Vagina (tissue), 2 donors: ENCODE data around the gene MRPL37. TPM values are rescaled to one million over a fixed set of nuclear protein-coding genes. Genes with fewer than 3 reads are reported as not detected.

ENCODE experiments used
- DNase-seq, 2 donors: peaks; one replicate each; pipeline ENCODE4 v3.0.0-alpha.2; 2017; ENCODE audit errors: extremely low spot score in 2 of 2
- H3K27ac ChIP-seq: fragments of 200-600 bp; sonication (generic); one replicate; pipeline ENCODE4 v1.5.1; 2019
- H3K27me3 ChIP-seq: fragments of 200-600 bp; sonication (generic); one replicate; pipeline ENCODE4 v1.5.1; 2019
- H3K36me3 ChIP-seq, 2 donors: fragments of 200-600 bp; sonication (generic); one replicate each; pipeline ENCODE4 v1.5.1; 2017 to 2019
- H3K4me1 ChIP-seq: fragments of 200-600 bp; sonication (generic); one replicate; pipeline ENCODE4 v1.5.1; 2019
- H3K4me3 ChIP-seq, 2 donors: fragments of 200-600 bp; sonication (generic); 1 replicate in 1 of 2; 2 replicates in 1 of 2; pipeline ENCODE4 v1.5.1; 2016 to 2019
- H3K9me3 ChIP-seq: fragments of 200-600 bp; sonication (generic); one replicate; pipeline ENCODE4 v1.5.1; 2019
- CTCF ChIP-seq, 3 experiments: fragments of 450-650 bp in 2 of 3; fragments of 200-600 bp in 1 of 3; sonication (generic) in 1 of 3; IDR thresholded peaks; one replicate each; pipeline ENCODE4 v1.5.1; 2017 to 2019; ENCODE audit warnings: antibody characterized with exemption in 3 of 3, mild to moderate bottlenecking in 2 of 3, moderate library complexity in 2 of 3
- POLR2A ChIP-seq, 2 donors: fragments of 450-650 bp; IDR thresholded peaks; one replicate each; pipeline ENCODE4 v1.6.1; 2017; ENCODE audit warnings: antibody characterized with exemption in 2 of 2, mild to moderate bottlenecking in 2 of 2, moderate library complexity in 2 of 2
- POLR2AphosphoS5 ChIP-seq, 2 donors: sonication (generic); formaldehyde crosslinking; IDR thresholded peaks; one replicate each; pipeline ENCODE4 v1.9.0; 2017; ENCODE audit warnings: antibody characterized with exemption in 2 of 2, mild to moderate bottlenecking in 2 of 2, low read depth in 1 of 2; ENCODE audit not compliant: insufficient read depth in 1 of 2
- intact Hi-C: fragments of 100-400 bp; cut with DNase I; formaldehyde crosslinking; loops from one replicate; pipeline ENCODE4 v1.15.1; 2023
- total RNA-seq: library from RNA; depleted of rRNA; stranded (reverse); fragments of >200 nt; gene quantifications from one replicate; pipeline ENCODE4 v1.2.3, GENCODE V29; 2016

Gene MRPL37
- total RNA-seq, 1 donor from 2014 or later = 45.9 TPM

- no peak for DNase-seq
- no peak overlapping the region for H3K4me3 ChIP-seq
- H3K27me3 ChIP-seq = no peaks in the 10 kb centered on the region
- peak in 1 of 2 donors; percentile 29 for TF ChIP-seq POLR2AphosphoS5 (IDR thresholded peaks at IDR 0.05; ENCODE audit: insufficient read depth in 1 of 2, low read depth in 1 of 2)
- no peak for TF ChIP-seq POLR2A (IDR thresholded peaks at IDR 0.05)
- no peaks in the 10 kb centered on the region for H3K9me3 ChIP-seq
- H3K4me1 ChIP-seq = peaks cover 40% of the 10 kb centered on the region
- intact Hi-C loops = no loop called here
- peaks cover 0 to 10% of the 10 kb centered on the region in 2 donors for H3K36me3 ChIP-seq
- peak overlapping the region; percentile 45 for H3K27ac ChIP-seq
Observed at GRCh38 chr1:54254055-54254454, 54.1 kb downstream of the MRPL37 start.

- H3K4me1 ChIP-seq = peaks cover 35% of the 10 kb centered on the region
- intact Hi-C loops = no loop called here
- no peaks in the 10 kb centered on the region for H3K9me3 ChIP-seq
- H3K27ac ChIP-seq = no peak overlapping the region
- no peak overlapping the region for H3K4me3 ChIP-seq
- DNase-seq = no peak
- H3K27me3 ChIP-seq = no peaks in the 10 kb centered on the region
- peaks cover 0 to 10% of the 10 kb centered on the region in 2 donors for H3K36me3 ChIP-seq
- TF ChIP-seq CTCF (IDR thresholded peaks at IDR 0.05) (no peak), POLR2A (IDR thresholded peaks at IDR 0.05) (no peak), POLR2AphosphoS5 (IDR thresholded peaks at IDR 0.05; ENCODE audit: insufficient read depth in 1 of 2, low read depth in 1 of 2) (no peak)
Observed at GRCh38 chr1:54255026-54255702, 55.2 kb downstream of the MRPL37 start.

GRCh38 chr1:54256522-54257345 lies 56.8 kb downstream of the MRPL37 start:
- TF ChIP-seq CTCF (IDR thresholded peaks at IDR 0.05) (no peak), POLR2AphosphoS5 (IDR thresholded peaks at IDR 0.05; ENCODE audit: insufficient read depth in 1 of 2, low read depth in 1 of 2) (no peak), POLR2A (IDR thresholded peaks at IDR 0.05) (no peak)
- Histone ChIP-seq H3K27ac (no peak overlapping the region), H3K27me3 (no peaks in the 10 kb centered on the region), H3K4me3 (no peak overlapping the region), H3K9me3 (no peaks in the 10 kb centered on the region), H3K4me1 (peaks cover 23% of the 10 kb centered on the region), H3K36me3 (peaks cover 0 to 1% of the 10 kb centered on the region in 2 donors)
- no peak for DNase-seq
- intact Hi-C loops = no loop called here

- Histone ChIP-seq H3K9me3 (no peaks in the 10 kb centered on the region), H3K4me1 (peaks cover 24% of the 10 kb centered on the region), H3K4me3 (no peak overlapping the region), H3K27ac (no peak overlapping the region), H3K27me3 (no peaks in the 10 kb centered on the region), H3K36me3 (no peaks in the 10 kb centered on the region)
- no peak for TF ChIP-seq POLR2AphosphoS5 (IDR thresholded peaks at IDR 0.05; ENCODE audit: insufficient read depth in 1 of 2, low read depth in 1 of 2)
- TF ChIP-seq CTCF (IDR thresholded peaks at IDR 0.05) = no peak
- TF ChIP-seq POLR2A (IDR thresholded peaks at IDR 0.05) = no peak
- no peak for DNase-seq
- intact Hi-C loops = no loop called here
Observed at GRCh38 chr1:54257346-54257620, 57.3 kb downstream of the MRPL37 start.

GRCh38 chr1:54257876-54258275 lies 57.9 kb downstream of the MRPL37 start:
- no peaks in the 10 kb centered on the region for H3K27me3 ChIP-seq
- no peak for TF ChIP-seq CTCF (IDR thresholded peaks at IDR 0.05)
- TF ChIP-seq POLR2AphosphoS5 (IDR thresholded peaks at IDR 0.05; ENCODE audit: insufficient read depth in 1 of 2, low read depth in 1 of 2) = no peak
- no peak for TF ChIP-seq POLR2A (IDR thresholded peaks at IDR 0.05)
- H3K4me3 ChIP-seq = no peak overlapping the region
- intact Hi-C loops = no loop called here
- peaks cover 30% of the 10 kb centered on the region for H3K4me1 ChIP-seq
- no peaks in the 10 kb centered on the region for H3K36me3 ChIP-seq
- H3K27ac ChIP-seq = no peak overlapping the region
- no peaks in the 10 kb centered on the region for H3K9me3 ChIP-seq
- no peak for DNase-seq
